ENCODE data around the gene EHBP1L1. TPM values are rescaled to one million over a fixed set of nuclear protein-coding genes. Genes with fewer than 3 reads are reported as not detected.
"Not testable (repeated sequence)": the region's sequence is repeated elsewhere in the genome, so short reads cannot be mapped to it uniquely, and the experiment has no call there.

Gene EHBP1L1
- total and polyA plus RNA-seq, 2 of the 13 experiments (the other 11 are each of a cell fraction or from before 2014, with no cell fraction given): 8.3 to 10.6 TPM

GRCh38 chr11:65637794-65638419 is 62.1 kb downstream of the EHBP1L1 start, which contains the start of gene SIPA1 (continued):
- TF ChIP-seq FUBP1 (CRISPR knock-in tag; IDR thresholded peaks at IDR 0.05; ENCODE audit: borderline replicate concordance) (no peak), SP5 (CRISPR knock-in tag; IDR thresholded peaks at IDR 0.05; ENCODE audit: borderline replicate concordance, low read depth) (0 out of 2 replicates have a peak, but pooled peaks have one; percentile 50), POLR2AphosphoS5 (IDR thresholded peaks at IDR 0.05; ENCODE audit: low read depth, low read length) (peak; percentile 47), MTA3 (CRISPR knock-in tag; IDR thresholded peaks at IDR 0.05) (no peak), PAXIP1 (CRISPR knock-in tag; conservative IDR thresholded peaks at IDR 0.05) (no peak; the same call in 1 of the 2 replicates), RCOR2 (CRISPR knock-in tag; IDR thresholded peaks at IDR 0.05) (no peak)

- in situ Hi-C loops (cut with HindIII; ENCODE audit: extremely low pct_ligation_motif_present, low pct_unique_long_range_greater_than_20kb); H3K27ac ChIP-seq (ENCODE audit: extremely low read length, insufficient read depth, low read length); H3K27me3 ChIP-seq (ENCODE audit: control insufficient read depth in 1 of 2, insufficient read depth in 2 of 2, low read length in 2 of 2); ATAC-seq; H3K79me2 ChIP-seq (ENCODE audit: insufficient read depth, low read length); H3K9ac ChIP-seq (ENCODE audit: insufficient read depth, low read depth, low read length); intact Hi-C loops (cut with micrococcal nuclease; ENCODE audit: unreplicated experiment); CTCF ChIA-PET (ENCODE audit: low intra/inter-chr PET ratio, low total read pairs); H4K20me1 ChIP-seq (ENCODE audit: insufficient read depth, low read length); FAIRE-seq; BruUV-seq (replicated peaks); H3K4me2 ChIP-seq (ENCODE audit: low read depth, low read length); H3K4me3 ChIP-seq (replicated peaks in 1 of 3; ENCODE audit: insufficient read depth in 1 of 3, low read depth in 2 of 3, low read length in 3 of 3); DNase-seq (ENCODE audit: low spot score); H3K9me3 ChIP-seq (ENCODE audit: low read length); H2AFZ ChIP-seq (ENCODE audit: low read length): not testable (repeated sequence)
- POLR2A ChIA-PET: interaction anchor here (2.2 to 4.6 kb wide), 4 partner anchors 14 to 25 kb away, joined by 17 to 78 read pairs (median 40); partner anchors contain the start of genes MAP3K11, PCNX3 and RELA
- H3K36me3 ChIP-seq (replicated peaks in 1 of 2; ENCODE audit: control insufficient read depth in 1 of 2, insufficient read depth in 2 of 2, low read length in 2 of 2): peaks cover 13 to 29% of the 10 kb centered on the region in 2 experiments; a peak in 4 of 5 replicates
- 90% methylated on average over 9 of the region's 9 CpGs for WGBS (ENCODE audit: low lambda C conversion rate)
- peaks cover 43% of the 10 kb centered on the region for H3K4me1 ChIP-seq (ENCODE audit: insufficient read depth, low read length)
- TF ChIP-seq ZNF629 (CRISPR knock-in tag; conservative IDR thresholded peaks at IDR 0.05): peak; percentile 79
Measured at GRCh38 chr11:65639228-65639597, 63.4 kb downstream of the EHBP1L1 start.

Data from HepG2 (cell line).